WERI-Rb-1 (cell line): ENCODE measurements around the gene GAN.

Source experiments
- DNase-seq: peaks from one replicate; pipeline ENCODE4 v3.0.0-alpha.2; 2020
- H3K27ac ChIP-seq: fragments of 250-450 bp; sonication (Bioruptor Pico); 2 replicates; pipeline ENCODE4 v1.5.1; 2020; ENCODE audit warnings: mild to moderate bottlenecking, moderate library complexity
- H3K27me3 ChIP-seq: fragments of 250-450 bp; sonication (Bioruptor Pico); 2 replicates; pipeline ENCODE4 v1.5.1; 2021; ENCODE audit warnings: mild to moderate bottlenecking, low read depth, moderate library complexity; ENCODE audit not compliant: insufficient read depth, severe bottlenecking
- H3K36me3 ChIP-seq: fragments of 250-450 bp; sonication (Bioruptor Pico); 2 replicates; pipeline ENCODE4 v1.5.1; 2020; ENCODE audit warnings: mild to moderate bottlenecking, moderate library complexity
- H3K4me3 ChIP-seq: 2 replicates; pipeline ENCODE4 v1.5.1; 2011; ENCODE audit warnings: low read depth, mild to moderate bottlenecking, control low read depth, low read length
- H3K9me3 ChIP-seq: fragments of 250-450 bp; sonication (Bioruptor Pico); 2 replicates; pipeline ENCODE4 v1.5.1; 2021; ENCODE audit warnings: mild to moderate bottlenecking, moderate library complexity; ENCODE audit not compliant: severe bottlenecking
- TF ChIP-seq, protein P1 (sequence below): IDR thresholded peaks from 2 replicates; pipeline ENCODE4 v1.5.1; 2011; ENCODE audit warnings: low read depth, mild to moderate bottlenecking, control low read depth, inconsistent platforms, low read length

The GAN gene

DNA sequence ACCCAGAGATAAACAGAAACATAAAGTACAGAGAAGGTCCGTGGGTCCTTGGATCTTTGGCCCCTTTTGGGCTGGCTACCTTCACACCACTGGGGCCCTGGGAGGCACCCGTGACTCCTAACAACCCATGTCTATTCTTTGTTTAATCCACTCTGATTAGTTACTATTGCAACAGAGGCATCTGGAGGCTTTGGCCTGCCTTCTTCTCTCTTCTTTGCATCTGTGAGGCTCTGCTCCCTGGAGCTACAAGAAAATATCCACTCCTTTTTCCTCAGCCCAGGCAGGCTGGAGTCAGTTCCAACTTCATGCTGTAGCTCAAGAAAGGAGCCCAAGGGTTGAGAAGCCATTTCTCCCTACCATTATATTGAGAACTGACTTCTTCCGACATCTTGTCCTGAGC lies 120.3 kb downstream of the GAN start:
- Histone ChIP-seq H3K9me3 (no peaks in the 10 kb centered on the region), H3K36me3 (no peaks in the 10 kb centered on the region), H3K27me3 (no peaks in the 10 kb centered on the region), H3K27ac (no peak overlapping the region), H3K4me3 (no peak overlapping the region)
- TF ChIP-seq, protein P1, sequence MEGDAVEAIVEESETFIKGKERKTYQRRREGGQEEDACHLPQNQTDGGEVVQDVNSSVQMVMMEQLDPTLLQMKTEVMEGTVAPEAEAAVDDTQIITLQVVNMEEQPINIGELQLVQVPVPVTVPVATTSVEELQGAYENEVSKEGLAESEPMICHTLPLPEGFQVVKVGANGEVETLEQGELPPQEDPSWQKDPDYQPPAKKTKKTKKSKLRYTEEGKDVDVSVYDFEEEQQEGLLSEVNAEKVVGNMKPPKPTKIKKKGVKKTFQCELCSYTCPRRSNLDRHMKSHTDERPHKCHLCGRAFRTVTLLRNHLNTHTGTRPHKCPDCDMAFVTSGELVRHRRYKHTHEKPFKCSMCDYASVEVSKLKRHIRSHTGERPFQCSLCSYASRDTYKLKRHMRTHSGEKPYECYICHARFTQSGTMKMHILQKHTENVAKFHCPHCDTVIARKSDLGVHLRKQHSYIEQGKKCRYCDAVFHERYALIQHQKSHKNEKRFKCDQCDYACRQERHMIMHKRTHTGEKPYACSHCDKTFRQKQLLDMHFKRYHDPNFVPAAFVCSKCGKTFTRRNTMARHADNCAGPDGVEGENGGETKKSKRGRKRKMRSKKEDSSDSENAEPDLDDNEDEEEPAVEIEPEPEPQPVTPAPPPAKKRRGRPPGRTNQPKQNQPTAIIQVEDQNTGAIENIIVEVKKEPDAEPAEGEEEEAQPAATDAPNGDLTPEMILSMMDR = no peak
- DNase-seq = no peak

DNA sequence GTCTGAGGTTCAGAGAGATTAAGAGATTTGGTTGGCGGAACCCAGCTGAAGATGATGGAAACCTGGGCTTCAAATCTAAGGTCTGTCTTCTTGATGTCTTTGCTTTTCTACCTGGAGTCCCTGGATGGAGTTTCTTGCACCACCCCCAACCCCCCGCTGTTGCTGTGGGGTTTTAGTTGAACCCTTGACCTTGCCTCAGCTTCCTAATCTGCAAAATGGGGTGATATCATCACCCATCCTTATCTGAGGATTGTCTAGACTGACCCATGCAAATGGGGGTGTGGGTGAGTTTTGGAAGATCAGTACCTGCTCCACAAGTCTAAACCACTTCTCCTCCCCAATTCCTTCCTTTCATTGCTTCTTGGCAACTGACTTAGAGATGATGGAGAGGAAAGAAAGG lies 120.8 kb downstream of the GAN start:
- Histone ChIP-seq H3K9me3 (no peaks in the 10 kb centered on the region), H3K36me3 (no peaks in the 10 kb centered on the region), H3K27me3 (no peaks in the 10 kb centered on the region), H3K4me3 (no peak overlapping the region), H3K27ac (no peak overlapping the region)
- TF ChIP-seq, protein P1 = no peak
- no peak for DNase-seq

DNA sequence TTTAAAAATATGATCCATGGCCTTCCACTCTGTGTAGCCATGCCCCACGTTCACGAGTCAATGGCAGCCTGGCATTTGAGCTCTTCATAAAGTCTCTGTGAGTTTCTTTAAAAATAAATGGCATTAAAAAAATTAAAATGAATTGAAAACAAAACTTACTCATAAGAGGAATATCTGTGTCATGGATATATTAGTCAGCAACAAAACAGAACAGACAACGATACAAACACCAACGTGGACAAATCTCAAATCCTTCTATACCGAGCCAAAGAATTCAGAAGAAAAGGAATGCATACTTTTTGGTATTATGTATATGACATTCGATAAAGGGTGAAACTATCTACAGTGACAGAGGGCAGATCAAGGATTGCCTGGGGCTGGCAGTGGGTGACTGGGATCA lies 121.6 kb downstream of the GAN start:
- no peak for DNase-seq
- Histone ChIP-seq H3K36me3 (no peaks in the 10 kb centered on the region), H3K4me3 (no peak overlapping the region), H3K27me3 (no peaks in the 10 kb centered on the region), H3K27ac (no peak overlapping the region), H3K9me3 (no peaks in the 10 kb centered on the region)
- TF ChIP-seq, protein P1 = no peak

DNA sequence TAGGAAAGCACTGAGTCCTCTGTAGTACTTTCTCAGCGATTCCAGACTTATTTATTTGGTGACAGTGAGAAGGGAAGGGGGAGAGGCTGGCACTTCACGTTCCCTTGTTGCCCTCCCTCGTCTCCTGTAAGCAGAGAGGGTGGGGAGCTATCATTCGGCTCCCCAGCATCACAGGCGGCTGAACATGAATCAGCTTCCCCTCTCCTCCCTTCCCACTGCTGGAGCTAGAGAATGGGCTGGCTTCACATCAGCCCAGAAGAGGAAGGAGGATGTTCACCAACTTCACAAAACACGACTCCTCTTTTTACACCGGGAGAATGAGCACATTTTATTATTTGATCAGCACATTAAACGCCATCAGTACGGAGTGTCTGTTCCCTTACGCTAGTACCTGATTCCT lies 123.1 kb downstream of the GAN start:
- TF ChIP-seq, protein P1 = no peak
- no peak overlapping the region for H3K27ac ChIP-seq
- no peaks in the 10 kb centered on the region for H3K36me3 ChIP-seq
- no peak for DNase-seq
- no peak overlapping the region for H3K4me3 ChIP-seq
- no peaks in the 10 kb centered on the region for H3K27me3 ChIP-seq
- H3K9me3 ChIP-seq = no peaks in the 10 kb centered on the region
